Measurements from ENCODE around the gene TRIM61. TPM values are rescaled to one million over a fixed set of nuclear protein-coding genes. Genes with fewer than 3 reads are reported as not detected.

Gene TRIM61
- total and polyA plus RNA-seq, 2 of the 4 experiments (the other 2 are of a cell fraction): 1.5 to 4.7 TPM

GRCh38 chr4:164926301-164926700 lies 51.2 kb downstream of the TRIM61 start:
- H4K8ac ChIP-seq (ENCODE audit: low read depth in 2 of 2, low read length in 2 of 2): no peak overlapping the region
- H3K79me1 ChIP-seq (ENCODE audit: low read depth in 1 of 2, low read length in 2 of 2): no peaks in the 10 kb centered on the region
- no CpG with 5 or more reads among the region's 2 CpGs for WGBS, 2 experiments (ENCODE audit: extremely low coverage in 2 of 2, insufficient read length in 1 of 2)
- TF ChIP-seq BHLHE40 (IDR thresholded peaks at IDR 0.05; ENCODE audit: low read depth, low read length) (no peak), FOS (IDR thresholded peaks at IDR 0.05; ENCODE audit: low read depth, low read length) (no peak)
- TF ChIP-seq, protein P1, sequence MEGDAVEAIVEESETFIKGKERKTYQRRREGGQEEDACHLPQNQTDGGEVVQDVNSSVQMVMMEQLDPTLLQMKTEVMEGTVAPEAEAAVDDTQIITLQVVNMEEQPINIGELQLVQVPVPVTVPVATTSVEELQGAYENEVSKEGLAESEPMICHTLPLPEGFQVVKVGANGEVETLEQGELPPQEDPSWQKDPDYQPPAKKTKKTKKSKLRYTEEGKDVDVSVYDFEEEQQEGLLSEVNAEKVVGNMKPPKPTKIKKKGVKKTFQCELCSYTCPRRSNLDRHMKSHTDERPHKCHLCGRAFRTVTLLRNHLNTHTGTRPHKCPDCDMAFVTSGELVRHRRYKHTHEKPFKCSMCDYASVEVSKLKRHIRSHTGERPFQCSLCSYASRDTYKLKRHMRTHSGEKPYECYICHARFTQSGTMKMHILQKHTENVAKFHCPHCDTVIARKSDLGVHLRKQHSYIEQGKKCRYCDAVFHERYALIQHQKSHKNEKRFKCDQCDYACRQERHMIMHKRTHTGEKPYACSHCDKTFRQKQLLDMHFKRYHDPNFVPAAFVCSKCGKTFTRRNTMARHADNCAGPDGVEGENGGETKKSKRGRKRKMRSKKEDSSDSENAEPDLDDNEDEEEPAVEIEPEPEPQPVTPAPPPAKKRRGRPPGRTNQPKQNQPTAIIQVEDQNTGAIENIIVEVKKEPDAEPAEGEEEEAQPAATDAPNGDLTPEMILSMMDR (conservative IDR thresholded peaks at IDR 0.05; ENCODE audit: low read depth, low read length): no peak
- ATAC-seq (ENCODE audit: low read depth): no peak; the same call in 1 of the 2 replicates
- DNase-seq: no peak
- H3K56ac ChIP-seq (ENCODE audit: extremely low read depth, insufficient read depth, low read length): no peak overlapping the region
- H2AK9ac ChIP-seq (replicated peaks; ENCODE audit: low read depth, low read length, poor library complexity): no peak overlapping the region
- H2BK120ac ChIP-seq (ENCODE audit: low read depth, low read length): no peak overlapping the region
- no peaks in the 10 kb centered on the region for H3K9me1 ChIP-seq (ENCODE audit: insufficient read depth, low read length)
- no peak overlapping the region for H2BK15ac ChIP-seq (ENCODE audit: low read depth, low read length)
- no peak overlapping the region for H3K23ac ChIP-seq (ENCODE audit: low read depth, low read length)
- H3K4me2 ChIP-seq (ENCODE audit: low read depth, low read length): no peak overlapping the region
- H4K20me1 ChIP-seq (ENCODE audit: insufficient read depth, low read length): no peaks in the 10 kb centered on the region
- no peaks in the 10 kb centered on the region for H3K4me1 ChIP-seq (ENCODE audit: control insufficient read depth, insufficient read depth, low read length)
- dilution Hi-C loops (cut with HindIII; ENCODE audit: low sequenced_read_pairs, unreplicated experiment): no loop called here
- H2AK5ac ChIP-seq (ENCODE audit: low read depth, low read length): no peak overlapping the region
- ChIA-PET POLR2A (ENCODE audit: unreplicated experiment) (no interaction called here), CTCF (interaction anchor here (0.6 kb wide), 1 partner anchor 1212 kb away, joined by 3 read pairs; no protein-coding TSS in a partner anchor)
- H3K27ac ChIP-seq (ENCODE audit: insufficient read depth, low read length): no peak overlapping the region
- H3K36me3 ChIP-seq (ENCODE audit: control insufficient read depth, insufficient read depth, low read length): no peaks in the 10 kb centered on the region
- no peak overlapping the region for H4K5ac ChIP-seq (ENCODE audit: low read depth, low read length)
- no peak overlapping the region for H3K14ac ChIP-seq (replicated peaks; ENCODE audit: low read depth, low read length)
- H3K4ac ChIP-seq (ENCODE audit: low read depth, low read length): no peak overlapping the region
- BruUV-seq (replicated peaks): no TSS peak
- H3K9me3 ChIP-seq (ENCODE audit: control insufficient read depth, insufficient read depth, low read length): no peaks in the 10 kb centered on the region
- no peak overlapping the region for H3K9ac ChIP-seq (ENCODE audit: low read depth, low read length)
- H3K18ac ChIP-seq (ENCODE audit: low read depth, low read length): no peak overlapping the region
- no peak overlapping the region for H4K91ac ChIP-seq (ENCODE audit: insufficient read depth, low read depth, low read length)
- H3K27me3 ChIP-seq (ENCODE audit: control insufficient read depth, insufficient read depth, low read length): no peaks in the 10 kb centered on the region
- intact Hi-C loops (cut with micrococcal nuclease): no loop called here
- H2AFZ ChIP-seq (replicated peaks; ENCODE audit: low read length, poor library complexity): no peak overlapping the region
- H2BK20ac ChIP-seq (ENCODE audit: low read depth, low read length): no peak overlapping the region
- no peak overlapping the region for H2BK5ac ChIP-seq (ENCODE audit: low read depth, low read length, poor library complexity, severe bottlenecking)
- no peak overlapping the region for H3K4me3 ChIP-seq (ENCODE audit: insufficient read depth, low read depth, low read length)
- in situ Hi-C loops (cut with MboI; ENCODE audit: low sequenced_read_pairs): no loop called here

Data from IMR-90 (cell line).